Smooth muscle cell (in vitro differentiated cells): ENCODE results near the gene CRIM1. TPM values are rescaled to one million over a fixed set of nuclear protein-coding genes. Genes with fewer than 3 reads are reported as not detected.

Experiments used
- DNase-seq: peaks from one replicate; lab custom pipeline; 2025; ENCODE audit not compliant: unreplicated experiment; lab: John Stamatoyannopoulos, UW
- H2AFZ ChIP-seq: fragments of 200-600 bp; sonication (generic); 2 replicates; pipeline ENCODE4 v1.6.0; 2016; ENCODE audit warnings: antibody characterized with exemption, low read depth, mild to moderate bottlenecking
- H3F3A ChIP-seq: fragments of 200-600 bp; sonication (generic); 2 replicates; pipeline ENCODE4 v1.6.0; 2017; ENCODE audit warnings: antibody characterized with exemption, low read depth
- H3K27ac ChIP-seq: fragments of 200-600 bp; sonication (generic); 2 replicates; pipeline ENCODE4 v1.5.1; 2016; ENCODE audit warnings: low read depth, mild to moderate bottlenecking
- H3K27me3 ChIP-seq: fragments of 200-600 bp; sonication (generic); 2 replicates; pipeline ENCODE4 v1.6.1; 2016; ENCODE audit warnings: low read depth, mild to moderate bottlenecking
- H3K36me3 ChIP-seq: fragments of 200-600 bp; sonication (generic); 2 replicates; pipeline ENCODE4 v1.5.1; 2016; ENCODE audit warnings: low read depth
- H3K4me1 ChIP-seq: fragments of 200-600 bp; sonication (generic); 2 replicates; pipeline ENCODE4 v1.5.1; 2016; ENCODE audit warnings: low read depth
- H3K4me2 ChIP-seq: fragments of 200-600 bp; sonication (generic); 2 replicates; pipeline ENCODE4 v1.6.0; 2016; ENCODE audit warnings: mild to moderate bottlenecking
- H3K4me3 ChIP-seq: fragments of 200-600 bp; sonication (generic); 2 replicates; pipeline ENCODE4 v1.5.1; 2016; ENCODE audit warnings: mild to moderate bottlenecking
- H3K79me2 ChIP-seq: fragments of 200-600 bp; sonication (generic); 2 replicates; pipeline ENCODE4 v1.6.0; 2016; ENCODE audit warnings: low read depth, mild to moderate bottlenecking
- H3K9ac ChIP-seq: fragments of 200-600 bp; sonication (generic); 2 replicates; pipeline ENCODE4 v1.6.0; 2016; ENCODE audit warnings: low read depth
- H3K9me3 ChIP-seq: fragments of 200-600 bp; sonication (generic); replicated peaks from 2 replicates; pipeline ENCODE4 v1.5.1; 2016; ENCODE audit warnings: low read depth
- H4K20me1 ChIP-seq: fragments of 200-600 bp; sonication (generic); 2 replicates; pipeline ENCODE4 v1.6.0; 2016; ENCODE audit warnings: low read depth
- CTCF ChIP-seq: fragments of 200-600 bp; sonication (generic); IDR thresholded peaks from 2 replicates; pipeline ENCODE4 v1.5.1; 2017; ENCODE audit warnings: borderline replicate concordance, mild to moderate bottlenecking, antibody characterized with exemption; ENCODE audit not compliant: insufficient read depth, poor library complexity, severe bottlenecking
- WGBS: methylation state at CpG from one replicate; pipeline ENCODE4 v1.1.7; 2016; ENCODE audit warnings: low lambda C conversion rate; 5-methylcytosine and 5-hydroxymethylcytosine counted together
- polyA plus RNA-seq: library from polyadenylated mRNA; unstranded; fragments of >200 nt; fragmentation: Nextera tagmentation; extraction: Ambion mirVana; gene quantifications from 2 replicates; pipeline ENCODE4 v1.2.1, GENCODE V29; 2016
- total RNA-seq: library from RNA; depleted of rRNA; stranded (reverse); fragments of >200 nt; gene quantifications from 2 replicates; pipeline ENCODE4 v1.2.3, GENCODE V29; 2014

Gene CRIM1
- total and polyA plus RNA-seq, 2 experiments from 2014 or later = 10.1 to 28.0 TPM

GRCh38 chr2:36480028-36480427, 124.5 kb downstream of the CRIM1 start:
- no peak for DNase-seq
- H3K36me3 ChIP-seq = peaks cover 9% of the 10 kb centered on the region
- peaks cover 3% of the 10 kb centered on the region for H3K4me1 ChIP-seq
- no peak for TF ChIP-seq CTCF
- peaks cover 13% of the 10 kb centered on the region for H3K9me3 ChIP-seq
- H3K4me2 ChIP-seq = no peak overlapping the region
- no peaks in the 10 kb centered on the region for H3K79me2 ChIP-seq
- H2AFZ ChIP-seq = no peak overlapping the region
- no peak overlapping the region for H3K4me3 ChIP-seq
- peaks cover 5% of the 10 kb centered on the region for H3F3A ChIP-seq
- H4K20me1 ChIP-seq = no peaks in the 10 kb centered on the region
- no peak overlapping the region for H3K9ac ChIP-seq
- WGBS = 77% methylated on average over 5 of the region's 5 CpGs
- peak overlapping the region; percentile 25 for H3K27ac ChIP-seq
- H3K27me3 ChIP-seq = no peaks in the 10 kb centered on the region

- no peak for DNase-seq
- Histone ChIP-seq H3K4me1 (peaks cover 3% of the 10 kb centered on the region), H3K4me2 (no peak overlapping the region), H3F3A (peaks cover 5% of the 10 kb centered on the region), H3K9ac (no peak overlapping the region), H3K4me3 (no peak overlapping the region), H3K79me2 (no peaks in the 10 kb centered on the region), H2AFZ (no peak overlapping the region), H4K20me1 (no peaks in the 10 kb centered on the region), H3K9me3 (peaks cover 12% of the 10 kb centered on the region), H3K27me3 (no peaks in the 10 kb centered on the region), H3K27ac (peak overlapping the region; percentile 25), H3K36me3 (peaks cover 5% of the 10 kb centered on the region)
- 37% methylated on average over 2 of the region's 2 CpGs for whole genome bisulfite sequencing
- TF ChIP-seq CTCF = no peak
These were observed 125.1 kb downstream of the CRIM1 start for GRCh38 chr2:36480636-36481035.

GRCh38 chr2:36481709-36482108, 126.1 kb downstream of the CRIM1 start:
- H3K27me3 ChIP-seq = no peaks in the 10 kb centered on the region
- peaks cover 5% of the 10 kb centered on the region for H3K36me3 ChIP-seq
- no peak overlapping the region for H3K4me3 ChIP-seq
- H3K9me3 ChIP-seq = peaks cover 1% of the 10 kb centered on the region
- H3K79me2 ChIP-seq = no peaks in the 10 kb centered on the region
- 93% methylated on average over 5 of the region's 5 CpGs for WGBS
- peaks cover 12% of the 10 kb centered on the region for H3F3A ChIP-seq
- H2AFZ ChIP-seq = no peak overlapping the region
- H3K4me2 ChIP-seq = no peak overlapping the region
- no peak overlapping the region for H3K9ac ChIP-seq
- H4K20me1 ChIP-seq = no peaks in the 10 kb centered on the region
- H3K27ac ChIP-seq = no peak overlapping the region
- no peak for TF ChIP-seq CTCF
- H3K4me1 ChIP-seq = peaks cover 3% of the 10 kb centered on the region
- no peak for DNase-seq

- no peak for TF ChIP-seq CTCF
- no peak for DNase-seq
- no peak overlapping the region for H2AFZ ChIP-seq
- H3K79me2 ChIP-seq = no peaks in the 10 kb centered on the region
- no peak overlapping the region for H3K4me2 ChIP-seq
- peaks cover 12% of the 10 kb centered on the region for H3K4me1 ChIP-seq
- WGBS = 71% methylated on average over 4 of the region's 4 CpGs
- no peaks in the 10 kb centered on the region for H4K20me1 ChIP-seq
- peak overlapping the region; percentile 2 for H3K27ac ChIP-seq
- no peak overlapping the region for H3K4me3 ChIP-seq
- H3F3A ChIP-seq = peaks cover 19% of the 10 kb centered on the region
- H3K36me3 ChIP-seq = peaks cover 5% of the 10 kb centered on the region
- no peaks in the 10 kb centered on the region for H3K9me3 ChIP-seq
- peak overlapping the region; percentile 21 for H3K9ac ChIP-seq
- no peaks in the 10 kb centered on the region for H3K27me3 ChIP-seq
These were observed 127.1 kb downstream of the CRIM1 start for GRCh38 chr2:36482576-36483214.
